ENCODE results near the gene BMP7. TPM values are rescaled to one million over a fixed set of nuclear protein-coding genes. Genes with fewer than 3 reads are reported as not detected.

The BMP7 gene
- total and polyA plus RNA-seq, 9 of the 15 experiments (the other 6 are each of a cell fraction or from before 2014, with no cell fraction given) = 0.18 TPM; not detected in 8

DNA sequence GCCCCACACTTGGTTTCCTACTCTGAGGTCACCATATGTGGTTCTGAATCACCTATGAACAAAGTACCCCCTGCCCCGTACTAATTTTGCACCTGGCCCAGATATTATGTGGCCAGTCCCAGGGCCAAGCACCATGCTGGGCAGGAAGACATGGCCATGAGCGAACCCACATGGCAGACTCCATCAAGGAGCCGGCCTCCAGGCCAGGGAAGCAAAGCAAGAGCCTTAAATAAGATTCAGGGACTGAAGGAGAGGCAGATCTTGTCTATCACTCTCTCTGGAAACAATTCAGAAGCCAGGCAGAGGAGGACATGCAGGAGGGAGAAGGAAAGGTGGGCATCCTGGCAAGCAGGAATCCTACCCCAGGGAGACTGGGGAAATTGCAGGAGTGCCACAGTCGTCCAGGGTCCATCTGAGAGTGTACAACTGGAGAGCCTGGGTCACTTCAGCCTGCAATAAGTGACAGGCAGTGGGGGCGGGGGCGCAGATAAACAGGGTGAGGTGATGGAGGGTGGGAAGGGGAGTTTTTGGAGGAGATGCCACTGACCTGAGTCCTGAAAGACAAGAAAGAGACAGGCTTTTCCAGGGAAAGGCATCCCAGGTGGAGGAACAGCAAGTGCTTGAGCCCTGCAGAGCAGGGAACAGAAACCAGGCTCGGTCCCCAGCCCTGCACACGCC is 2.1 kb upstream of the BMP7 start (continued):
- TF ChIP-seq, protein P1, sequence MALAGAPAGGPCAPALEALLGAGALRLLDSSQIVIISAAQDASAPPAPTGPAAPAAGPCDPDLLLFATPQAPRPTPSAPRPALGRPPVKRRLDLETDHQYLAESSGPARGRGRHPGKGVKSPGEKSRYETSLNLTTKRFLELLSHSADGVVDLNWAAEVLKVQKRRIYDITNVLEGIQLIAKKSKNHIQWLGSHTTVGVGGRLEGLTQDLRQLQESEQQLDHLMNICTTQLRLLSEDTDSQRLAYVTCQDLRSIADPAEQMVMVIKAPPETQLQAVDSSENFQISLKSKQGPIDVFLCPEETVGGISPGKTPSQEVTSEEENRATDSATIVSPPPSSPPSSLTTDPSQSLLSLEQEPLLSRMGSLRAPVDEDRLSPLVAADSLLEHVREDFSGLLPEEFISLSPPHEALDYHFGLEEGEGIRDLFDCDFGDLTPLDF (CRISPR knock-in tag; IDR thresholded peaks at IDR 0.05) = no peak
- TF ChIP-seq, protein P2, sequence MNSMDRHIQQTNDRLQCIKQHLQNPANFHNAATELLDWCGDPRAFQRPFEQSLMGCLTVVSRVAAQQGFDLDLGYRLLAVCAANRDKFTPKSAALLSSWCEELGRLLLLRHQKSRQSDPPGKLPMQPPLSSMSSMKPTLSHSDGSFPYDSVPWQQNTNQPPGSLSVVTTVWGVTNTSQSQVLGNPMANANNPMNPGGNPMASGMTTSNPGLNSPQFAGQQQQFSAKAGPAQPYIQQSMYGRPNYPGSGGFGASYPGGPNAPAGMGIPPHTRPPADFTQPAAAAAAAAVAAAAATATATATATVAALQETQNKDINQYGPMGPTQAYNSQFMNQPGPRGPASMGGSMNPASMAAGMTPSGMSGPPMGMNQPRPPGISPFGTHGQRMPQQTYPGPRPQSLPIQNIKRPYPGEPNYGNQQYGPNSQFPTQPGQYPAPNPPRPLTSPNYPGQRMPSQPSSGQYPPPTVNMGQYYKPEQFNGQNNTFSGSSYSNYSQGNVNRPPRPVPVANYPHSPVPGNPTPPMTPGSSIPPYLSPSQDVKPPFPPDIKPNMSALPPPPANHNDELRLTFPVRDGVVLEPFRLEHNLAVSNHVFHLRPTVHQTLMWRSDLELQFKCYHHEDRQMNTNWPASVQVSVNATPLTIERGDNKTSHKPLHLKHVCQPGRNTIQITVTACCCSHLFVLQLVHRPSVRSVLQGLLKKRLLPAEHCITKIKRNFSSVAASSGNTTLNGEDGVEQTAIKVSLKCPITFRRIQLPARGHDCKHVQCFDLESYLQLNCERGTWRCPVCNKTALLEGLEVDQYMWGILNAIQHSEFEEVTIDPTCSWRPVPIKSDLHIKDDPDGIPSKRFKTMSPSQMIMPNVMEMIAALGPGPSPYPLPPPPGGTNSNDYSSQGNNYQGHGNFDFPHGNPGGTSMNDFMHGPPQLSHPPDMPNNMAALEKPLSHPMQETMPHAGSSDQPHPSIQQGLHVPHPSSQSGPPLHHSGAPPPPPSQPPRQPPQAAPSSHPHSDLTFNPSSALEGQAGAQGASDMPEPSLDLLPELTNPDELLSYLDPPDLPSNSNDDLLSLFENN (IDR thresholded peaks at IDR 0.05; ENCODE audit: low read depth in 2 of 2, low read length in 2 of 2) = no peak
- TF ChIP-seq ELF4 (CRISPR knock-in tag; IDR thresholded peaks at IDR 0.05) = no peak

Data from K562 (cell line).